H9 (cell line): ENCODE data around the gene SGTB. TPM values are rescaled to one million over a fixed set of nuclear protein-coding genes. Genes with fewer than 3 reads are reported as not detected.

Experiments
- DNase-seq: peaks from one replicate; pipeline ENCODE4 v3.0.0-alpha.2; 2017
- H2AFZ ChIP-seq: one replicate; pipeline ENCODE4 v1.6.1; 2013; ENCODE audit warnings: mild to moderate bottlenecking, low read length, control low read depth, moderate library complexity
- H2AK5ac ChIP-seq: 2 replicates; pipeline ENCODE4 v1.6.1; 2013; ENCODE audit warnings: low read length, control low read depth, mixed read lengths; ENCODE audit not compliant: insufficient read length
- H2BK120ac ChIP-seq: one replicate; pipeline ENCODE4 v1.6.1; 2013; ENCODE audit warnings: low read depth, mild to moderate bottlenecking, low read length, control low read depth, inconsistent platforms; ENCODE audit not compliant: poor library complexity, severe bottlenecking
- H2BK12ac ChIP-seq: 2 replicates; pipeline ENCODE4 v1.6.1; 2013; ENCODE audit warnings: low read length, control low read depth, mixed read lengths, low read depth; ENCODE audit not compliant: insufficient read length
- H2BK15ac ChIP-seq: 2 replicates; pipeline ENCODE4 v1.6.1; 2013; ENCODE audit warnings: low read depth, low read length, control low read depth
- H2BK20ac ChIP-seq: one replicate; pipeline ENCODE4 v1.6.1; 2013; ENCODE audit warnings: low read depth, mild to moderate bottlenecking, low read length, control low read depth, inconsistent platforms; ENCODE audit not compliant: poor library complexity, severe bottlenecking
- H2BK5ac ChIP-seq: 2 replicates; pipeline ENCODE4 v1.6.1; 2013; ENCODE audit warnings: low read length, control low read depth, mixed read lengths; ENCODE audit not compliant: insufficient read length
- H3K14ac ChIP-seq: 2 replicates; pipeline ENCODE4 v1.6.1; 2013; ENCODE audit warnings: low read length, control low read depth; ENCODE audit not compliant: insufficient read depth
- H3K18ac ChIP-seq: 2 replicates; pipeline ENCODE4 v1.6.1; 2013; ENCODE audit warnings: low read depth, mild to moderate bottlenecking, mixed read lengths, low read length, control low read depth; ENCODE audit not compliant: insufficient read length
- H3K23ac ChIP-seq: 2 replicates; pipeline ENCODE4 v1.6.1; 2013; ENCODE audit warnings: low read length, control low read depth, mixed read lengths, low read depth; ENCODE audit not compliant: insufficient read length
- H3K23me2 ChIP-seq: 2 replicates; pipeline ENCODE4 v1.6.1; 2013; ENCODE audit warnings: low read depth, mild to moderate bottlenecking, mixed read lengths, low read length, control low read depth; ENCODE audit not compliant: insufficient read length, poor library complexity, severe bottlenecking
- H3K27ac ChIP-seq: 2 replicates; pipeline ENCODE4 v1.5.1; 2013; ENCODE audit warnings: low read length, control low read depth, mixed read lengths, low read depth; ENCODE audit not compliant: insufficient read length
- H3K27me3 ChIP-seq: 2 replicates; pipeline ENCODE4 v1.6.1; 2013; ENCODE audit warnings: low read length, control low read depth, inconsistent platforms; ENCODE audit not compliant: insufficient read depth
- H3K4ac ChIP-seq: 2 replicates; pipeline ENCODE4 v1.6.1; 2013; ENCODE audit warnings: low read depth, mild to moderate bottlenecking, control low read depth, inconsistent platforms, low read length, moderate library complexity
- H3K4me1 ChIP-seq: 2 replicates; pipeline ENCODE4 v1.6.1; 2013; ENCODE audit warnings: low read length, control low read depth, inconsistent platforms; ENCODE audit not compliant: insufficient read depth
- H3K4me2 ChIP-seq: 2 replicates; pipeline ENCODE4 v1.6.1; 2013; ENCODE audit warnings: low read length, control low read depth, mixed read lengths; ENCODE audit not compliant: insufficient read length, insufficient read depth
- H3K56ac ChIP-seq: 2 replicates; pipeline ENCODE4 v1.6.1; 2013; ENCODE audit warnings: low read depth, mild to moderate bottlenecking, mixed read lengths, low read length, control low read depth; ENCODE audit not compliant: insufficient read length
- H3K79me1 ChIP-seq: 2 replicates; pipeline ENCODE4 v1.6.1; 2013; ENCODE audit warnings: low read depth, mild to moderate bottlenecking, moderate library complexity, low read length, control low read depth, inconsistent platforms; ENCODE audit not compliant: insufficient read depth, poor library complexity, severe bottlenecking
- H3K79me2 ChIP-seq: 2 replicates; pipeline ENCODE4 v1.6.1; 2013; ENCODE audit warnings: low read length, control low read depth, inconsistent platforms; ENCODE audit not compliant: insufficient read depth
- H3K9ac ChIP-seq: 2 replicates; pipeline ENCODE4 v1.6.1; 2013; ENCODE audit warnings: low read length, control low read depth, mixed read lengths; ENCODE audit not compliant: insufficient read length; ENCODE audit errors: extremely low read depth
- H3K9me3 ChIP-seq: one replicate; pipeline ENCODE4 v1.6.1; 2013; ENCODE audit warnings: low read depth, low read length, inconsistent platforms; ENCODE audit not compliant: control insufficient read depth
- H3T11ph ChIP-seq: one replicate; pipeline ENCODE4 v1.6.1; 2013; ENCODE audit warnings: mild to moderate bottlenecking, low read length, control low read depth, inconsistent platforms
- H4K20me1 ChIP-seq: one replicate; pipeline ENCODE4 v1.6.1; 2013; ENCODE audit not compliant: control insufficient read depth, insufficient read length, insufficient read depth
- H4K5ac ChIP-seq: 2 replicates; pipeline ENCODE4 v1.6.1; 2013; ENCODE audit warnings: low read depth, mild to moderate bottlenecking, mixed read lengths, low read length, control low read depth; ENCODE audit not compliant: insufficient read length
- H4K8ac ChIP-seq: replicated peaks from 2 replicates; pipeline ENCODE4 v1.6.1; 2013; ENCODE audit warnings: low read length, control low read depth, mixed read lengths, low read depth; ENCODE audit not compliant: insufficient read length
- H4K91ac ChIP-seq: 2 replicates; pipeline ENCODE4 v1.6.1; 2013; ENCODE audit warnings: low read depth, mild to moderate bottlenecking, moderate library complexity, mixed read lengths, low read length, control low read depth; ENCODE audit not compliant: insufficient read length
- H3K27ac Mint-ChIP-seq, 3 experiments: 2 replicates in 2 of 3; 3 replicates in 1 of 3; pipeline ENCODE4 v1.8.0; 2020 to 2021; ENCODE audit warnings: mixed read lengths in 3 of 3, mild to moderate bottlenecking in 1 of 3, moderate library complexity in 1 of 3
- H3K27me3 Mint-ChIP-seq: 2 replicates; pipeline ENCODE4 v1.8.0; 2021; ENCODE audit warnings: low read depth, mild to moderate bottlenecking, moderate library complexity, mixed read lengths
- H3K36me3 Mint-ChIP-seq, 3 experiments: 2 replicates in 2 of 3; 3 replicates in 1 of 3; pipeline ENCODE4 v1.8.0; 2020 to 2021; ENCODE audit warnings: low read depth in 3 of 3, mixed read lengths in 3 of 3; ENCODE audit not compliant: insufficient read depth in 1 of 3
- H3K4me1 Mint-ChIP-seq, 2 experiments: 2 replicates each; pipeline ENCODE4 v1.8.0; 2020; ENCODE audit warnings: mixed read lengths in 2 of 2
- H3K4me3 Mint-ChIP-seq, 2 experiments: 2 replicates in 1 of 2; 3 replicates in 1 of 2; pipeline ENCODE4 v1.8.0; 2020 to 2021; ENCODE audit warnings: mild to moderate bottlenecking in 2 of 2, mixed read lengths in 2 of 2, moderate library complexity in 1 of 2
- H3K9me3 Mint-ChIP-seq, 2 experiments: 2 replicates in 1 of 2; 3 replicates in 1 of 2; pipeline ENCODE4 v1.8.0; 2020; ENCODE audit warnings: mild to moderate bottlenecking in 2 of 2, mixed read lengths in 2 of 2, moderate library complexity in 1 of 2
- WGBS: extraction: QIAGEN DNeasy Blood & Tissue Kit; methylation state at CpG from one replicate; pipeline ENCODE4 v1.1.7; 2013; ENCODE audit warnings: missing lambda C conversion rate, low lambda C conversion rate, mixed read lengths; ENCODE audit not compliant: insufficient read length; ENCODE audit errors: extremely low coverage; 5-methylcytosine and 5-hydroxymethylcytosine counted together
- total RNA-seq: library from RNA; stranded (reverse); gene quantifications from 2 replicates; pipeline ENCODE4 v1.2.1, GENCODE V29; 2021
- TF ChIP-seq, protein P1 (sequence below): fragments of 200-600 bp; sonication (generic); conservative IDR thresholded peaks from 3 replicates; pipeline ENCODE4 v1.8.0; 2021; ENCODE audit warnings: antibody characterized with exemption, mild to moderate bottlenecking

The SGTB gene
- total RNA-seq, 1 experiment from 2014 or later, result 18.7 TPM

DNA sequence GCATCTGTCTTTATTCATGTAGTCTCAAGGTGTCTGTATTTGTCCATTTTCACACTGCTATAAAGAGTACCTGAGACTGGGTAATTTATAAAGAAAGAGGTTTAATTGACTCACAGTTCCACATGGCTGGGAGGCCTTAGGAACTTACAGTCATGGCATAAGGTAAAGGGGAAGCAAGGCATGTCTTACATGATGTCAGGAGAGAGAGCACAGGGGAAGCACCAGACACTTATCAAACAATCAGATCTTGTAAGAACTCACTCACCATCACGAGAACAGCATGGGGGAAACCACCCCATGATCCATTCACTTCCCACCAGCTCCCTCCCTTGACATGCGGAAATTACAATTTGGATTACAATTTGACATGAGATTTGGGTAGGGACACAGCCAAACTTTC is 44.3 kb upstream of the SGTB start:
- Histone ChIP-seq H3K9ac (no peak overlapping the region), H3K23me2 (no peaks in the 10 kb centered on the region), H4K8ac (no peak overlapping the region), H3K79me2 (no peaks in the 10 kb centered on the region; the same call in 1 of the 2 replicates), H3K4me1 (no peaks in the 10 kb centered on the region), H3K4me2 (no peak overlapping the region), H3K27ac (no peak overlapping the region), H2BK120ac (no peak overlapping the region), H3K14ac (no peak overlapping the region), H3K79me1 (peaks cover 2% of the 10 kb centered on the region), H4K91ac (no peak overlapping the region), H3K9me3 (no peaks in the 10 kb centered on the region), H2AK5ac (no peak overlapping the region), H3K27me3 (no peaks in the 10 kb centered on the region), H4K5ac (no peak overlapping the region), H4K20me1 (peaks cover 5% of the 10 kb centered on the region), H3K18ac (no peak overlapping the region), H3K23ac (no peak overlapping the region), H3K56ac (no peak overlapping the region), H2BK20ac (no peak overlapping the region), H2AFZ (no peak overlapping the region), H2BK15ac (no peak overlapping the region), H2BK5ac (no peak overlapping the region), H2BK12ac (no peak overlapping the region), H3T11ph (no peak overlapping the region), H3K4ac (no peak overlapping the region)
- no peak for DNase-seq
- TF ChIP-seq, protein P1, sequence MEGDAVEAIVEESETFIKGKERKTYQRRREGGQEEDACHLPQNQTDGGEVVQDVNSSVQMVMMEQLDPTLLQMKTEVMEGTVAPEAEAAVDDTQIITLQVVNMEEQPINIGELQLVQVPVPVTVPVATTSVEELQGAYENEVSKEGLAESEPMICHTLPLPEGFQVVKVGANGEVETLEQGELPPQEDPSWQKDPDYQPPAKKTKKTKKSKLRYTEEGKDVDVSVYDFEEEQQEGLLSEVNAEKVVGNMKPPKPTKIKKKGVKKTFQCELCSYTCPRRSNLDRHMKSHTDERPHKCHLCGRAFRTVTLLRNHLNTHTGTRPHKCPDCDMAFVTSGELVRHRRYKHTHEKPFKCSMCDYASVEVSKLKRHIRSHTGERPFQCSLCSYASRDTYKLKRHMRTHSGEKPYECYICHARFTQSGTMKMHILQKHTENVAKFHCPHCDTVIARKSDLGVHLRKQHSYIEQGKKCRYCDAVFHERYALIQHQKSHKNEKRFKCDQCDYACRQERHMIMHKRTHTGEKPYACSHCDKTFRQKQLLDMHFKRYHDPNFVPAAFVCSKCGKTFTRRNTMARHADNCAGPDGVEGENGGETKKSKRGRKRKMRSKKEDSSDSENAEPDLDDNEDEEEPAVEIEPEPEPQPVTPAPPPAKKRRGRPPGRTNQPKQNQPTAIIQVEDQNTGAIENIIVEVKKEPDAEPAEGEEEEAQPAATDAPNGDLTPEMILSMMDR, result no peak
- H3K27ac Mint-ChIP-seq, result peak overlapping the region; percentile 6 to 70 (median 57); a peak in 5 of 7 replicates
- no peaks in the 10 kb centered on the region for H3K27me3 Mint-ChIP-seq
- WGBS, result no CpG with 5 or more reads among the region's 2 CpGs
- peaks cover 39 to 51% (median 42%) of the 10 kb centered on the region in 3 experiments for H3K36me3 Mint-ChIP-seq
- H3K9me3 Mint-ChIP-seq, result peaks cover 0 to 7% of the 10 kb centered on the region in 2 experiments; a peak in 2 of 5 replicates
- H3K4me3 Mint-ChIP-seq, result 0 out of 5 replicates have a peak overlapping the region, but pooled peaks of 1 of the 2 experiments have one; percentile 27
- H3K4me1 Mint-ChIP-seq, result peaks cover 18% of the 10 kb centered on the region in 2 experiments
